ENCODE results near the gene AASDH. TPM values are rescaled to one million over a fixed set of nuclear protein-coding genes. Genes with fewer than 3 reads are reported as not detected.

AASDH gene
- total and polyA plus RNA-seq, 2 of the 13 experiments (the other 11 are each of a cell fraction or from before 2014, with no cell fraction given), result 12.6 to 14.1 TPM

- TF ChIP-seq SOX6 (IDR thresholded peaks at IDR 0.05), result no peak
- TF ChIP-seq SOX6 (CRISPR knock-in tag; IDR thresholded peaks at IDR 0.05), result peak; percentile 51
- TF ChIP-seq GTF3A (CRISPR knock-in tag; conservative IDR thresholded peaks at IDR 0.05), result 0 out of 2 replicates have a peak, but pooled peaks have one; percentile 50
- TF ChIP-seq BRD4 (CRISPR knock-in tag; IDR thresholded peaks at IDR 0.05), result no peak
- TF ChIP-seq ZNF431 (CRISPR knock-in tag; IDR thresholded peaks at IDR 0.05; ENCODE audit: borderline replicate concordance, low read depth), result peak; percentile 26; the same call in 1 of the 2 replicates
- no peak for TF ChIP-seq ZFYVE20 (CRISPR knock-in tag; IDR thresholded peaks at IDR 0.05; ENCODE audit: borderline replicate concordance, low read depth)
- no peak for TF ChIP-seq RBAK (CRISPR knock-in tag; IDR thresholded peaks at IDR 0.05)
- TF ChIP-seq CBX2 (IDR thresholded peaks at IDR 0.05; ENCODE audit: low read depth, low read length), result no peak
- TF ChIP-seq CBX2 (CRISPR knock-in tag; IDR thresholded peaks at IDR 0.05; ENCODE audit: low read depth), result no peak
- TF ChIP-seq IRF2 (CRISPR knock-in tag; IDR thresholded peaks at IDR 0.05), result peak; percentile 89; the same call in 1 of the 2 replicates
- no peak for TF ChIP-seq ZBTB14 (CRISPR knock-in tag; IDR thresholded peaks at IDR 0.05)
- TF ChIP-seq ZFP91 (CRISPR knock-in tag; IDR thresholded peaks at IDR 0.05; ENCODE audit: borderline replicate concordance), result peak; percentile 93
- TF ChIP-seq ATAD3A (CRISPR knock-in tag; IDR thresholded peaks at IDR 0.05), result no peak
- peak; percentile 91 for TF ChIP-seq THAP11 (CRISPR knock-in tag; IDR thresholded peaks at IDR 0.05)
- TF ChIP-seq NFRKB (IDR thresholded peaks at IDR 0.05), result no peak
- TF ChIP-seq ZMAT5 (CRISPR knock-in tag; IDR thresholded peaks at IDR 0.05; ENCODE audit: borderline replicate concordance, low read depth), result no peak
- peak; percentile 56 for TF ChIP-seq FOXO1 (CRISPR knock-in tag; IDR thresholded peaks at IDR 0.05)
- TF ChIP-seq MTF2 (CRISPR knock-in tag; IDR thresholded peaks at IDR 0.05; ENCODE audit: borderline replicate concordance), result no peak
- TF ChIP-seq ZNF333 (CRISPR knock-in tag; IDR thresholded peaks at IDR 0.05; ENCODE audit: borderline replicate concordance), result peak; percentile 16; the same call in 1 of the 2 replicates
- TF ChIP-seq MED13 (CRISPR knock-in tag; IDR thresholded peaks at IDR 0.05), result no peak
- no peak for TF ChIP-seq ZNF724P (CRISPR knock-in tag; IDR thresholded peaks at IDR 0.05; ENCODE audit: borderline replicate concordance)
- no peak for TF ChIP-seq SMARCE1 (IDR thresholded peaks at IDR 0.05; ENCODE audit: borderline replicate concordance)
These were observed at the start of gene AASDH (continued) for GRCh38 chr4:56387023-56388001.

Data from HepG2 (cell line).